ENCODE results near the gene EHMT1. TPM values are rescaled to one million over a fixed set of nuclear protein-coding genes. Genes with fewer than 3 reads are reported as not detected.

EHMT1 gene
- total RNA-seq, 1 donor from 2014 or later, result 59.9 TPM

GRCh38 chr9:137631345-137632229 lies 12.8 kb downstream of the EHMT1 start:
- no peak for DNase-seq (ENCODE audit: low read depth)
- H3K4me3 ChIP-seq (ENCODE audit: low read depth, low read length), result no peak overlapping the region
- TF ChIP-seq CTCF (IDR thresholded peaks at IDR 0.05; ENCODE audit: insufficient read depth, low read length, poor library complexity, severe bottlenecking), result no peak
- no peaks in the 10 kb centered on the region for H3K36me3 ChIP-seq (ENCODE audit: control insufficient read depth, insufficient read depth, low read length)
- no peaks in the 10 kb centered on the region for H3K27me3 ChIP-seq (ENCODE audit: control insufficient read depth, insufficient read depth, low read length)

- no peak for DNase-seq (ENCODE audit: low read depth)
- TF ChIP-seq CTCF (IDR thresholded peaks at IDR 0.05; ENCODE audit: insufficient read depth, low read length, poor library complexity, severe bottlenecking), result no peak
- H3K27me3 ChIP-seq (ENCODE audit: control insufficient read depth, insufficient read depth, low read length), result no peaks in the 10 kb centered on the region
- H3K36me3 ChIP-seq (ENCODE audit: control insufficient read depth, insufficient read depth, low read length), result no peaks in the 10 kb centered on the region
- H3K4me3 ChIP-seq (ENCODE audit: low read depth, low read length), result no peak overlapping the region
Measured at GRCh38 chr9:137632230-137633161, 13.7 kb downstream of the EHMT1 start.

GRCh38 chr9:137634016-137634415 lies 15.2 kb downstream of the EHMT1 start:
- TF ChIP-seq CTCF (IDR thresholded peaks at IDR 0.05; ENCODE audit: insufficient read depth, low read length, poor library complexity, severe bottlenecking), result no peak
- H3K27me3 ChIP-seq (ENCODE audit: control insufficient read depth, insufficient read depth, low read length), result no peaks in the 10 kb centered on the region
- no peak for DNase-seq (ENCODE audit: low read depth)
- H3K4me3 ChIP-seq (ENCODE audit: low read depth, low read length), result no peak overlapping the region
- H3K36me3 ChIP-seq (ENCODE audit: control insufficient read depth, insufficient read depth, low read length), result no peaks in the 10 kb centered on the region

GRCh38 chr9:137638680-137639079 lies 19.9 kb downstream of the EHMT1 start:
- H3K27me3 ChIP-seq (ENCODE audit: control insufficient read depth, insufficient read depth, low read length), result no peaks in the 10 kb centered on the region
- no peak overlapping the region for H3K4me3 ChIP-seq (ENCODE audit: low read depth, low read length)
- no peak for DNase-seq (ENCODE audit: low read depth)
- H3K36me3 ChIP-seq (ENCODE audit: control insufficient read depth, insufficient read depth, low read length), result no peaks in the 10 kb centered on the region
- no peak for TF ChIP-seq CTCF (IDR thresholded peaks at IDR 0.05; ENCODE audit: insufficient read depth, low read length, poor library complexity, severe bottlenecking)

- no peak for TF ChIP-seq CTCF (IDR thresholded peaks at IDR 0.05; ENCODE audit: insufficient read depth, low read length, poor library complexity, severe bottlenecking)
- no peak for DNase-seq (ENCODE audit: low read depth)
- no peak overlapping the region for H3K4me3 ChIP-seq (ENCODE audit: low read depth, low read length)
- H3K27me3 ChIP-seq (ENCODE audit: control insufficient read depth, insufficient read depth, low read length), result no peaks in the 10 kb centered on the region
- H3K36me3 ChIP-seq (ENCODE audit: control insufficient read depth, insufficient read depth, low read length), result no peaks in the 10 kb centered on the region
Measured at GRCh38 chr9:137639303-137640051, 20.7 kb downstream of the EHMT1 start.

Measured in kidney epithelial cell (primary cell).